Prostate gland (tissue), 1 donor: ENCODE data around the gene PTPRT.

Experiments used
- POLR2A ChIP-seq: fragments of 450-650 bp; IDR thresholded peaks from one replicate; pipeline ENCODE4 v1.6.1; 2016; ENCODE audit warnings: antibody characterized with exemption, mild to moderate bottlenecking
- POLR2AphosphoS5 ChIP-seq: sonication (generic); formaldehyde crosslinking; IDR thresholded peaks from one replicate; pipeline ENCODE4 v1.6.1; 2017; ENCODE audit warnings: antibody characterized with exemption

GRCh38 chr20:42276718-42277602, 912.7 kb downstream of the PTPRT start:
- TF ChIP-seq POLR2AphosphoS5 = no peak
- no peak for TF ChIP-seq POLR2A
